GM12891 (cell line): ENCODE measurements around the gene KRT80.

Source experiments
- DNase-seq: peaks from one replicate; pipeline ENCODE4 v3.0.0; 2011; ENCODE audit warnings: low spot score; ENCODE audit not compliant: insufficient read length
- FAIRE-seq: peaks from 2 replicates; lab custom pipeline; 2011; peaks lifted over from hg19 to GRCh38; lab: Jason Lieb, UNC
- PAX5 ChIP-seq: IDR thresholded peaks from 2 replicates; pipeline ENCODE4 v1.6.1; 2011; ENCODE audit warnings: low read length, moderate library complexity, mild to moderate bottlenecking; ENCODE audit not compliant: insufficient read depth, severe bottlenecking
- POLR2A ChIP-seq: IDR thresholded peaks from 2 replicates; pipeline ENCODE4 v1.6.1; 2011; ENCODE audit warnings: low read depth, low read length, control low read depth
- POLR2AphosphoS5 ChIP-seq: IDR thresholded peaks from 2 replicates; pipeline ENCODE4 v1.6.1; 2011; ENCODE audit warnings: low read depth, low read length, control low read depth
- POU2F2 ChIP-seq: IDR thresholded peaks from 2 replicates; pipeline ENCODE4 v1.6.1; 2011; ENCODE audit warnings: low read depth, mild to moderate bottlenecking, control low read depth, low read length, moderate library complexity
- SPI1 ChIP-seq: IDR thresholded peaks from 2 replicates; pipeline ENCODE4 v1.6.1; 2011; ENCODE audit warnings: low read depth, low read length, control low read depth
- TAF1 ChIP-seq: IDR thresholded peaks from 2 replicates; pipeline ENCODE4 v1.6.1; 2011; ENCODE audit warnings: low read depth, low read length, control low read depth

KRT80 gene

GRCh38 chr12:52169886-52170285 is 21.9 kb downstream of the KRT80 start:
- DNase-seq: no peak
- TF ChIP-seq POLR2A (no peak), POU2F2 (no peak), TAF1 (no peak), SPI1 (no peak), PAX5 (no peak), POLR2AphosphoS5 (no peak)
- FAIRE-seq: no peak

GRCh38 chr12:52168019-52168717 is 23.6 kb downstream of the KRT80 start:
- DNase-seq (no peak), FAIRE-seq (no peak)
- TF ChIP-seq POLR2AphosphoS5 (no peak), POU2F2 (no peak), SPI1 (no peak), TAF1 (no peak), PAX5 (no peak), POLR2A (no peak)

DNA sequence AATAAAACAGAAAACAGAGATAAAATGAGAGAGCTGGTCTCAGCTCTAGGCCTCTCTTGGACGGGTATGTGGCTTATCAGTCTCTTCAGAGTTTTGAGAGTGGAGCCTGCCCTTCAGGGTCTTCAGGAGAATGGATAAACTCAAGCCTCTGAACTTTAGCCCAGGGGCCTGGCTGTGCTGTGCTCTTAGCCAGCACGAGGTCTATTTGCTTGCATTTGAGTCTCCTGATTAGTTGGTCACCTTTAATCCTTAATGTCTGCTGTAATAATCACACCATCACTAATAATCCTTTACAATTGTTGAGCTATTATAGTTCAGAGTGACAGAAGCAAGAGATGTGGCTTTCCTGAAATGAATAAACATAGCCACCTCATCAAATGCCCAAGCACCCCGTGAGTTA is 24.3 kb downstream of the KRT80 start:
- no peak for DNase-seq
- no peak for TF ChIP-seq PAX5
- no peak for TF ChIP-seq SPI1
- no peak for TF ChIP-seq POLR2AphosphoS5
- TF ChIP-seq POU2F2: no peak
- TF ChIP-seq POLR2A: no peak
- TF ChIP-seq TAF1: no peak
- no peak for FAIRE-seq

GRCh38 chr12:52166672-52167071 is 25.1 kb downstream of the KRT80 start:
- TF ChIP-seq TAF1 (no peak), POLR2A (no peak), POU2F2 (no peak), POLR2AphosphoS5 (no peak), SPI1 (no peak), PAX5 (no peak)
- no peak for DNase-seq
- FAIRE-seq: no peak

DNA sequence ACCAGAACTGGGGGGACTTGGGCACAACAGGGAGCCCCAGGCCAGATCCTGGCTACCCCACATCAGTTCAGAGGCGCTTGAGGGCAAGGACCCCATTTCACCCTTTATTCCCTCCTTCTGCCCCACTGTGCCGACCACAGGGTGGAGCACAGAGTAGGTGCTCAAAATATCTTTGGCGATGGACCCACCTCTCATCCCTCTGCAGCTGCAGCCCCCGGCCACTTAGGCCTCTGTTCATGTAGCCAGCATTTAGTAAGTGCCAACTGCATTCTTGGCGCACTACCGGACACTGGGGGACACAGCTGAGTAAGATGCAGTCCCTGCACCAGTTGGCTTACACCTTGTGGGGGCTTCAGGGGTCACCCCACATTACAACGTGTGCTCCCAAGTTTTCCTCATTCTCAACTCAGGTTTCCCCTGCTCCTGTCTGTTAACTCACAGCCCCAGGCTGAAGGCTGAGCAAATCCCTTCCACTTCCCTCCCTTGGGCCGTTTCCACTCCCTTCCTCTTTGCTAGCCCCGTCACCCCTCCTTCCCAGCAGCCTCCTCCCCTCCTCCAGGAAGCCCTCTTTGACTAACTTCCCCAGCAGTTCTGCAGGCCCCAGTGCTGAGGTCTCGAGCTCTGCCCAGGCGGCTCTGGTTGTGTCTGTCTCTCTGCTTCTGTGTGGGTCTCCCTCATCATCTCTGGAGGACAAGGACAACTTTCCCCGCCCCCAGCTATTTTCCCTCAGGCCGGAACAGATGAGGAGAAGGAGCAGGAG is 26.5 kb downstream of the KRT80 start:
- no peak for DNase-seq
- TF ChIP-seq POU2F2 (no peak), PAX5 (no peak), SPI1 (no peak), TAF1 (no peak), POLR2AphosphoS5 (no peak)
- no peak for FAIRE-seq

- FAIRE-seq (no peak), DNase-seq (no peak)
- no peak for TF ChIP-seq POLR2AphosphoS5
- no peak for TF ChIP-seq PAX5
- TF ChIP-seq SPI1: no peak
- TF ChIP-seq POLR2A: no peak
- TF ChIP-seq TAF1: no peak
- TF ChIP-seq POU2F2: no peak
Observed at GRCh38 chr12:52164624-52165023, 27.2 kb downstream of the KRT80 start.

- TF ChIP-seq PAX5 (no peak), POU2F2 (no peak), SPI1 (no peak), POLR2AphosphoS5 (no peak), TAF1 (no peak), POLR2A (no peak)
- DNase-seq (no peak), FAIRE-seq (no peak)
Observed at GRCh38 chr12:52162981-52163380, 28.8 kb downstream of the KRT80 start.

DNA sequence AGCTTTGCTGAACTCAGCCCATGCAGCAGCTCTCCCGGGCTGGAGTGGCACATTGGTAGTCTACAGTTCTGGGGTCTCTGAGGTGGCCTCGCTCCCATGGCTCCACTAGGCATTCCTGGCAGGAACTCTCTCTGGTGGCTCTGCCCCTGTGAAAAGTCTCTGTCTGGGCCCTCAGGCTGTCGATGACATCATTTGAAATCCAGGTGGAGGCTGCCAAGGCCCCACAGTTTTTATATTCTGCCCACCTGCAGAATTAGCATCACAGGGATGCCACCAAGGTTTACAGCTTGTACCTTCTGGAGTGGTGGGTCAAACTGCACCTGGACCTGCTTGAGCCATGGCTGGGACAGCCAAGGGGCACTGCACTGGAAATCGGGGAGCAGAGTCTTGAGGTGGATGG is 31.6 kb downstream of the KRT80 start:
- no peak for TF ChIP-seq POLR2A
- TF ChIP-seq POLR2AphosphoS5: no peak
- TF ChIP-seq PAX5: no peak
- TF ChIP-seq SPI1: no peak
- no peak for TF ChIP-seq POU2F2
- TF ChIP-seq TAF1: no peak
- FAIRE-seq: no peak
- DNase-seq: no peak

DNA sequence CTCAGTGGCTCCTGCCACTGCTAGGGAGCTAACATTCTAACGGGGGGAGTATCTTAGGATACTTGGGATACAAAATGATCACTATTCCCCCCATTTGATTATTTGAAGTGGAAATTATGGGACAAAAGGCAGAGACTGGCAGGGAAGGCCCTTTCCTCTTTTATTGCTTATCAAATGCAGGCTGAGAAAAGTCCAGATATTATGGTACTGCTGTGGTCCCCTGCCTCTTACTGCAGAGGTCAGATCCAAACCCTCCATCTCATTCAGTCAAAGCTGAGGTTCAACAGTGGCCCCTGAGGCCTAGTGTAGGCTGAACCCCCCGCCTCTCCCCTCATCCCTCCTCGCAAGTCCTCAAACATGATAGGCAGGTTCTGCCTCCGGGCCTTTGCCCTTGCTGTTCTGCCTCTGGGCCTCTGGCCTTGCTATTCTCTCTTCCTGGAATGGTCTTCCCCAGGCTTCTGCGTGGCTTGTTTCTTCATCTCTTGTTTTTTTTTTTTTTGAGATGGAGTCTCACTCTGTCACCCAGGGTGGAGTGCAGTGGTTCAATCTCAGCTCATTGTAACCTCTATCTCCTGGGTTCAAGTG is 34.2 kb downstream of the KRT80 start:
- TF ChIP-seq TAF1: no peak
- no peak for TF ChIP-seq POU2F2
- no peak for TF ChIP-seq POLR2A
- no peak for TF ChIP-seq POLR2AphosphoS5
- no peak for TF ChIP-seq SPI1
- no peak for TF ChIP-seq PAX5
- DNase-seq: no peak
- no peak for FAIRE-seq
